Adipose tissue (tissue), 3 donors: ENCODE data around the gene PRDM16. TPM values are rescaled to one million over a fixed set of nuclear protein-coding genes. Genes with fewer than 3 reads are reported as not detected.

Experiments used
- H3K27ac ChIP-seq: one replicate; pipeline ENCODE4 v1.5.1; 2013; ENCODE audit warnings: low read depth, low read length
- WGBS, 3 donors: extraction: QIAGEN DNeasy Blood & Tissue Kit; methylation state at CpG; one replicate each; pipeline ENCODE4 v1.1.7; 2013; 5-methylcytosine and 5-hydroxymethylcytosine counted together
- polyA plus RNA-seq, 3 donors: library from polyadenylated mRNA; stranded (reverse); fragments of 200-250 nt; gene quantifications; one replicate each; pipeline ENCODE4 v1.2.3, GENCODE V29; 2013
- donor health status: healthy with polysubstance abuse.
- donor health status: Bipolar disorder and iron deficiency.
- donor health status: healthy.

The PRDM16 gene
- polyA plus RNA-seq, 3 donors, result 1.6 to 3.6 (median 1.6) TPM

- 12 to 20% (median 13%) methylated on average over 22 to 46 of the region's 46 CpGs for WGBS, 3 donors
These were observed 386.0 kb downstream of the PRDM16 start for GRCh38 chr1:3454811-3455618.

GRCh38 chr1:3455670-3456448 lies 386.9 kb downstream of the PRDM16 start:
- H3K27ac ChIP-seq, result no peak overlapping the region
- WGBS, 3 donors, result 87 to 90% (median 90%) methylated on average over 18 of the region's 18 CpGs

More at GRCh38 chr1:3454811-3455618, 386.0 kb downstream of the PRDM16 start:
- no peak overlapping the region for H3K27ac ChIP-seq

- WGBS, 3 donors, result 65 to 88% (median 79%) methylated on average over 11 to 12 of the region's 12 CpGs
- H3K27ac ChIP-seq, result no peak overlapping the region
These were observed 387.5 kb downstream of the PRDM16 start for GRCh38 chr1:3456449-3456963.

- 83 to 87% (median 84%) methylated on average over 29 of the region's 29 CpGs for WGBS, 3 donors
- H3K27ac ChIP-seq, result no peak overlapping the region
These were observed 388.2 kb downstream of the PRDM16 start for GRCh38 chr1:3456964-3457909.

- WGBS, 3 donors, result 43 to 69% (median 43%) methylated on average over 17 to 18 of the region's 18 CpGs
- H3K27ac ChIP-seq, result no peak overlapping the region
These were observed 389.2 kb downstream of the PRDM16 start for GRCh38 chr1:3457910-3458883.

- 84 to 89% (median 86%) methylated on average over 24 of the region's 24 CpGs for WGBS, 3 donors
- no peak overlapping the region for H3K27ac ChIP-seq
These were observed 390.3 kb downstream of the PRDM16 start for GRCh38 chr1:3459051-3459908.

GRCh38 chr1:3459940-3460671 lies 391.1 kb downstream of the PRDM16 start:
- WGBS, 3 donors, result 58 to 82% (median 70%) methylated on average over 23 of the region's 23 CpGs
- no peak overlapping the region for H3K27ac ChIP-seq

GRCh38 chr1:3460672-3461131 lies 391.7 kb downstream of the PRDM16 start:
- H3K27ac ChIP-seq, result no peak overlapping the region
- WGBS, 3 donors, result 59 to 72% (median 67%) methylated on average over 14 of the region's 14 CpGs

- 92 to 95% (median 95%) methylated on average over 30 of the region's 30 CpGs for WGBS, 3 donors
- H3K27ac ChIP-seq, result no peak overlapping the region
These were observed 392.4 kb downstream of the PRDM16 start for GRCh38 chr1:3461238-3461933.

GRCh38 chr1:3461934-3462275 lies 392.9 kb downstream of the PRDM16 start:
- 79 to 95% (median 84%) methylated on average over 9 to 13 of the region's 13 CpGs for WGBS, 3 donors
- H3K27ac ChIP-seq, result no peak overlapping the region

GRCh38 chr1:3462356-3463012 lies 393.5 kb downstream of the PRDM16 start:
- no peak overlapping the region for H3K27ac ChIP-seq
- WGBS, 3 donors, result 86 to 93% (median 87%) methylated on average over 16 of the region's 16 CpGs

GRCh38 chr1:3463013-3463385 lies 394.0 kb downstream of the PRDM16 start:
- H3K27ac ChIP-seq, result no peak overlapping the region
- 93 to 95% (median 94%) methylated on average over 22 of the region's 22 CpGs for WGBS, 3 donors

- 89 to 93% (median 93%) methylated on average over 20 of the region's 20 CpGs for WGBS, 3 donors
- H3K27ac ChIP-seq, result no peak overlapping the region
These were observed 394.4 kb downstream of the PRDM16 start for GRCh38 chr1:3463408-3463863.

GRCh38 chr1:3463891-3464648 lies 395.1 kb downstream of the PRDM16 start:
- no peak overlapping the region for H3K27ac ChIP-seq

More at GRCh38 chr1:3463891-3464648, 395.1 kb downstream of the PRDM16 start:
- 86 to 96% (median 89%) methylated on average over 21 of the region's 21 CpGs for WGBS, 3 donors
